ENCODE data around the gene HIP1.

Gene HIP1

DNA sequence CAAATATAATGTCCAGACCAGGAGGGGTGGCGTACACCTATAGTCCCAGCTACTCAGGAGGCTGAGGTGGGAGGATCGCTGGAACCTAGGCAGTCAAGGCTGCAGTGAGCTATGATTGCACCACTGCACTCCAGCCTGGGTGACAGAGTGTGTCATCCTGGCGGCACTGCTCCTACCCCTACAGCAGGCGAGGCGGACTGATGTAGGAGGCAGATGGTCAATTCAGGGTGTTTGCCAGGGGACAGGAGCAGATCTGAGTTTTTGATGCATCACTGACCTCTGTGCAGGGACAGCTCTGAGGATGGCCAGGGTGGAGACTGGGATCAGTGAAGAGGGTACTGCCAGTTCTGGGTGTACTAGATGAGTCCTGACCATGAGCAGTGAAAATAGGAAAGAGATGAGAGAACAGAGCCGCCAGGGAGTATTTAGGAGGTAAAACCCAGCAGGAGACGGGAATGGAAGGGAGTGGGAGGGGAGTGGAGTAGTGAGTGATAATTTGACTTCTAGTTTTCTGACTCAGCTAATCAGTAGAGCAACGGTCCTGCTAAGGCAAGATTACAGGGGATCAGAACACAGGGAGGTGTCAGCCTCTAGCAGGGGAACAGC is 75.3 kb downstream of the HIP1 start:
- Histone ChIP-seq H3K27me3 (ENCODE audit: insufficient read depth, low read length) (no peaks in the 10 kb centered on the region), H3K36me3 (ENCODE audit: insufficient read depth, low read length) (no peaks in the 10 kb centered on the region), H3K4me3 (ENCODE audit: low read length) (no peak overlapping the region), H3K4me1 (ENCODE audit: insufficient read depth, low read length) (no peaks in the 10 kb centered on the region), H2AFZ (ENCODE audit: low read depth, low read length) (no peak overlapping the region), H3K9me3 (ENCODE audit: low read length) (no peaks in the 10 kb centered on the region)

DNA sequence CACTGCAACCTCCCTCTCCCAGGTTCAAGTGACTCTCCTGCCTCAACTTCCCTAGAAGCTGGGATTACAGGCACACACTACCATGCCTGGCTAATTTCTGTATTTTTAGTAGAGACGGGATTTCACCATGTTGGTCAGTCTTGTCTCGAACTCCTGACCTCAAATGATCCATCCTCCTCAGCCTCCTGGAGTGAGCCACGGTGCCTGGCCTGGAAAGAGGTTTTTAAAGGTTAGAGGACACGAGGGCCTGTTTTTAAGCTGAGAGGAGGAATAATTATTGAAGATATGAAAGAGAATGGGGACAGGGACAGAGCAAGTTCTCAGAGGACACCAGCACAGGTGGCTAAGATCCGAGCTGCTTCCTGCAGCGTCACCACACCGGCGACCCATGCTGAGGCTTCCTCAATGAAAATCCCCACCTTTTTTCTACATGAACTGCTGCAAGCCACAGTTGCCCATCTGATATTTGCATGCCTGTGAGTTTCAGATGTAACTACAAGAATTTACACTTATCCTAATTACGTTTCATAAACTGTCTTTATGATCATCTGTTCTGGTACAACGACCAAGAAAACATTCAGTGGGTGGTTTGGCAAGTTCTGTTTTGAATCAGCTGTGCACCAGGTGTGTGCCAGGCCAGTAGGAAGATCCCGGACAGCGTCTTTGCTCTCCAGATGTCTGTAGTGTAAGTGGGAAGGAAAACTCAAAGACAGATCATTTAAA is 76.0 kb downstream of the HIP1 start:
- no peak overlapping the region for H2AFZ ChIP-seq (ENCODE audit: low read depth, low read length)
- no peaks in the 10 kb centered on the region for H3K27me3 ChIP-seq (ENCODE audit: insufficient read depth, low read length)
- no peaks in the 10 kb centered on the region for H3K4me1 ChIP-seq (ENCODE audit: insufficient read depth, low read length)
- H3K4me3 ChIP-seq (ENCODE audit: low read length): no peak overlapping the region
- no peaks in the 10 kb centered on the region for H3K9me3 ChIP-seq (ENCODE audit: low read length)
- no peaks in the 10 kb centered on the region for H3K36me3 ChIP-seq (ENCODE audit: insufficient read depth, low read length)

DNA sequence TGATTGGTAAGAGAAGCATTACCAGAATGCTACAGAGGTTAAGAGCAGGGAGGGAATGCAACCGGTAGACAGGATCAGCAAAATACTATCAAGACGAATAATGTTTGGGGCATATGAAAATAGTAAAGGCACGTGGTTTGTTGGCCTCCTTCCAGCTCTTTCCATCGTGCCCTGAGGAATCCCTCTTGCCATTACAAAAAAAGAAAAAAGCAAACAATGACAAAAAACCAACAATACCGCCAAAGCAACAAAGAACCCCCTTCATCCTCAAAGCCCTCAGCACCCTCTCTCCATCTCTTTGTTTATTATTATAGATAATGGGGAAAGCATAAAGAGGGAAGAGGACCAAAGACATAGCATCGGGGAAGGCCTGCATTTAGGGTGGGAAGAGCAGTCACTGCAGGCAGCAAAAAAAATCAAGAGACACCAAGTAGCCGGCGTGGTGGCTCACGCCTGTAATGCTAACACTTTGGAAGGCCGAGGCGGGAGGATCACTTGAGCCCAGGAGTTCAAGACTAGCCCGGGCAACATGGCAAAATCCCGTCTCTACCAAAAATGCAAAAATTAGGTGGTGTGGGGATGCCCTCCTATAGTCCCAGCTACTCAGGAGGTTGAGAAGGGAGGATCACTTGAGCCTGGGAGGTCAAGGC is 78.0 kb downstream of the HIP1 start:
- Histone ChIP-seq H3K4me1 (ENCODE audit: insufficient read depth, low read length) (no peaks in the 10 kb centered on the region), H3K9me3 (ENCODE audit: low read length) (no peaks in the 10 kb centered on the region), H2AFZ (ENCODE audit: low read depth, low read length) (no peak overlapping the region), H3K27me3 (ENCODE audit: insufficient read depth, low read length) (no peaks in the 10 kb centered on the region), H3K36me3 (ENCODE audit: insufficient read depth, low read length) (no peaks in the 10 kb centered on the region), H3K4me3 (ENCODE audit: low read length) (no peak overlapping the region)

- Histone ChIP-seq H3K9me3 (ENCODE audit: low read length) (no peaks in the 10 kb centered on the region), H3K36me3 (ENCODE audit: insufficient read depth, low read length) (no peaks in the 10 kb centered on the region), H3K4me1 (ENCODE audit: insufficient read depth, low read length) (no peaks in the 10 kb centered on the region), H3K27me3 (ENCODE audit: insufficient read depth, low read length) (no peaks in the 10 kb centered on the region), H2AFZ (ENCODE audit: low read depth, low read length) (no peak overlapping the region), H3K4me3 (ENCODE audit: low read length) (no peak overlapping the region)
These were observed 79.9 kb downstream of the HIP1 start for GRCh38 chr7:75658802-75659201.

- no peaks in the 10 kb centered on the region for H3K27me3 ChIP-seq (ENCODE audit: insufficient read depth, low read length)
- H3K4me1 ChIP-seq (ENCODE audit: insufficient read depth, low read length): no peaks in the 10 kb centered on the region
- no peak overlapping the region for H3K4me3 ChIP-seq (ENCODE audit: low read length)
- no peaks in the 10 kb centered on the region for H3K9me3 ChIP-seq (ENCODE audit: low read length)
- H3K36me3 ChIP-seq (ENCODE audit: insufficient read depth, low read length): no peaks in the 10 kb centered on the region
- no peak overlapping the region for H2AFZ ChIP-seq (ENCODE audit: low read depth, low read length)
These were observed 80.4 kb downstream of the HIP1 start for GRCh38 chr7:75658369-75658768.

GRCh38 chr7:75657866-75658265 is 80.9 kb downstream of the HIP1 start:
- Histone ChIP-seq H2AFZ (ENCODE audit: low read depth, low read length) (no peak overlapping the region), H3K4me1 (ENCODE audit: insufficient read depth, low read length) (no peaks in the 10 kb centered on the region), H3K36me3 (ENCODE audit: insufficient read depth, low read length) (no peaks in the 10 kb centered on the region), H3K4me3 (ENCODE audit: low read length) (no peak overlapping the region), H3K27me3 (ENCODE audit: insufficient read depth, low read length) (no peaks in the 10 kb centered on the region), H3K9me3 (ENCODE audit: low read length) (no peaks in the 10 kb centered on the region)

DNA sequence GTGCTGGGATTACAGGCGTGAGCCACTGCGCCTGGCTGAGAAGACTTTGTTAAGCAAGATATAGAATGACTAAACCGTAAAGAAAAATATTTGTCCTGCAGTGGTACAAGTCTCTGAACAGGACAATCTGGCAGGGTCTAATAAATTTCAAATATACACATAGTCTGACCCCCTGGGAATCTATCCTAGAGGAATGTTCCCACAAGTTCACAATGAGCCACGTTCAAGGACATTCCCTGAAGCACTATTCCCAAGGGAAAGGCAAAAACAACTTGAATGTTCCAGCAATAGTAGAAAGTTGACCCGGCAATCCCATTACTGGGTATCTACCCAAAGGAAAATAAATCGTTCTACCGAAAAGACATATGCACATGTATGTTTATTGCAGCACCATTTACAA is 82.0 kb downstream of the HIP1 start:
- H3K36me3 ChIP-seq (ENCODE audit: insufficient read depth, low read length): no peaks in the 10 kb centered on the region
- H2AFZ ChIP-seq (ENCODE audit: low read depth, low read length): no peak overlapping the region
- H3K4me1 ChIP-seq (ENCODE audit: insufficient read depth, low read length): no peaks in the 10 kb centered on the region
- H3K27me3 ChIP-seq (ENCODE audit: insufficient read depth, low read length): no peaks in the 10 kb centered on the region
- no peaks in the 10 kb centered on the region for H3K9me3 ChIP-seq (ENCODE audit: low read length)
- no peak overlapping the region for H3K4me3 ChIP-seq (ENCODE audit: low read length)

GRCh38 chr7:75655536-75655935 is 83.2 kb downstream of the HIP1 start:
- H3K9me3 ChIP-seq (ENCODE audit: low read length): no peaks in the 10 kb centered on the region

DNA sequence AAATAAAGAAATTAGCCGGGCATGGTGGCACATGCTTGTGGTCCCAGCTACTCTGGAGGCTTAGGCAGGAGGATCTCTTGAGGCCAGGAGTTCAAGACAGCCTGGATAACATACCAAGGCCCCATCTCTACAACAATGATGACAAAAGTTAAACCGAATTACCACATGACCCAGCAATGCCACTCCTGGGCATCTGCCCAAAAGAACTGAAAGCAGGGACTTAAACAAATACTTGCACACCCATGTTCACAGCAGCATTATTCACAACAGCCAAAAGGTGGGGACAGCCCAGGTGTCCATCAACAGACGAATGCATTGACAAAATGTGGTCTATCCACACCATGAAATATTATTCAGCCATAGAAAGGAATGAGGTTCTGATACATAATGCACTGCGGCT is 83.9 kb downstream of the HIP1 start:
- H3K36me3 ChIP-seq (ENCODE audit: insufficient read depth, low read length): no peaks in the 10 kb centered on the region
- no peaks in the 10 kb centered on the region for H3K9me3 ChIP-seq (ENCODE audit: low read length)
- no peak overlapping the region for H3K4me3 ChIP-seq (ENCODE audit: low read length)
- H2AFZ ChIP-seq (ENCODE audit: low read depth, low read length): no peak overlapping the region
- peaks cover 11% of the 10 kb centered on the region for H3K4me1 ChIP-seq (ENCODE audit: insufficient read depth, low read length)
- H3K27me3 ChIP-seq (ENCODE audit: insufficient read depth, low read length): no peaks in the 10 kb centered on the region

More at GRCh38 chr7:75655536-75655935, 83.2 kb downstream of the HIP1 start:
- H3K36me3 ChIP-seq (ENCODE audit: insufficient read depth, low read length): no peaks in the 10 kb centered on the region
- H3K27me3 ChIP-seq (ENCODE audit: insufficient read depth, low read length): no peaks in the 10 kb centered on the region
- no peak overlapping the region for H2AFZ ChIP-seq (ENCODE audit: low read depth, low read length)
- no peak overlapping the region for H3K4me3 ChIP-seq (ENCODE audit: low read length)
- peaks cover 5% of the 10 kb centered on the region for H3K4me1 ChIP-seq (ENCODE audit: insufficient read depth, low read length)

DNA sequence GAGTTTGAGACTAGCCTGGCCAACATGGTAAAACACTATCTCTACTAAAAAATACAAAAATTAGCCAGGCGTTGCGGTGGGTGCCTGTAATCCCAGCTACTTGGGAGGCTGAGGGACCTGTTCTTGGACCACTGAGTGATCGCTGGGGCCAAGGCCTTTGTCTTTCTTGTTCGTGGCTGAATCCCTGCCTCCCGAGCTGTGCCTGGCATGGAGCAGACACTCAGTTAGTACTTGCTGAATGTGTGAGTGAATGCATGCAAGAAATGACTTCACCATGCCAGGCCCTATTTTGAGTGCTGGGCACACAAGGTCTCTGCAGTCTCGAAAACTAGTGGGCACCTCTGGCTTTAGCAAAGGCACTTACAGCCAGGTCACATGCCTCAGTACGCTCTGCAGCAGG is 85.1 kb downstream of the HIP1 start:
- Histone ChIP-seq H2AFZ (ENCODE audit: low read depth, low read length) (no peak overlapping the region), H3K9me3 (ENCODE audit: low read length) (no peaks in the 10 kb centered on the region), H3K4me1 (ENCODE audit: insufficient read depth, low read length) (peaks cover 14% of the 10 kb centered on the region), H3K4me3 (ENCODE audit: low read length) (no peak overlapping the region), H3K36me3 (ENCODE audit: insufficient read depth, low read length) (no peaks in the 10 kb centered on the region), H3K27me3 (ENCODE audit: insufficient read depth, low read length) (no peaks in the 10 kb centered on the region)

GRCh38 chr7:75652788-75653187 is 86.0 kb downstream of the HIP1 start:
- Histone ChIP-seq H3K4me1 (ENCODE audit: insufficient read depth, low read length) (peaks cover 14% of the 10 kb centered on the region), H3K27me3 (ENCODE audit: insufficient read depth, low read length) (no peaks in the 10 kb centered on the region), H2AFZ (ENCODE audit: low read depth, low read length) (no peak overlapping the region), H3K9me3 (ENCODE audit: low read length) (no peaks in the 10 kb centered on the region), H3K36me3 (ENCODE audit: insufficient read depth, low read length) (no peaks in the 10 kb centered on the region), H3K4me3 (ENCODE audit: low read length) (no peak overlapping the region)

GRCh38 chr7:75650681-75651080 is 88.1 kb downstream of the HIP1 start:
- H3K36me3 ChIP-seq (ENCODE audit: insufficient read depth, low read length): no peaks in the 10 kb centered on the region
- H2AFZ ChIP-seq (ENCODE audit: low read depth, low read length): no peak overlapping the region
- no peaks in the 10 kb centered on the region for H3K9me3 ChIP-seq (ENCODE audit: low read length)
- no peak overlapping the region for H3K4me3 ChIP-seq (ENCODE audit: low read length)
- peaks cover 14% of the 10 kb centered on the region for H3K4me1 ChIP-seq (ENCODE audit: insufficient read depth, low read length)
- H3K27me3 ChIP-seq (ENCODE audit: insufficient read depth, low read length): no peaks in the 10 kb centered on the region

GRCh38 chr7:75650062-75650461 is 88.7 kb downstream of the HIP1 start:
- Histone ChIP-seq H3K9me3 (ENCODE audit: low read length) (no peaks in the 10 kb centered on the region), H3K4me1 (ENCODE audit: insufficient read depth, low read length) (peaks cover 14% of the 10 kb centered on the region), H3K27me3 (ENCODE audit: insufficient read depth, low read length) (no peaks in the 10 kb centered on the region), H3K4me3 (ENCODE audit: low read length) (no peak overlapping the region), H3K36me3 (ENCODE audit: insufficient read depth, low read length) (no peaks in the 10 kb centered on the region), H2AFZ (ENCODE audit: low read depth, low read length) (no peak overlapping the region)
